Sigmoid colon (tissue), 7 donors: ENCODE results near the gene KCNIP1. TPM values are rescaled to one million over a fixed set of nuclear protein-coding genes. Genes with fewer than 3 reads are reported as not detected.

Source experiments
- DNase-seq: peaks from one replicate; pipeline ENCODE4 v3.0.0-alpha.2; 2019
- H3K27ac ChIP-seq, 4 donors: fragments of 200-600 bp; sonication (generic); one replicate each; pipeline ENCODE4 v1.5.1; 2016 to 2019; ENCODE audit warnings: mild to moderate bottlenecking in 1 of 4
- H3K27me3 ChIP-seq, 3 donors: fragments of 200-600 bp; sonication (generic); one replicate each; pipeline ENCODE4 v1.5.1; 2019; ENCODE audit warnings: mild to moderate bottlenecking in 1 of 3
- H3K36me3 ChIP-seq, 4 donors: fragments of 200-600 bp; sonication (generic); one replicate each; pipeline ENCODE4 v1.5.1; 2016 to 2019
- H3K4me1 ChIP-seq, 4 donors: fragments of 200-600 bp; sonication (generic); one replicate each; pipeline ENCODE4 v1.5.1; 2017 to 2019
- H3K4me3 ChIP-seq, 4 donors: fragments of 200-600 bp; sonication (generic); one replicate each; pipeline ENCODE4 v1.5.1; 2017 to 2019; ENCODE audit warnings: mild to moderate bottlenecking in 2 of 4, moderate library complexity in 1 of 4
- H3K9me3 ChIP-seq, 4 donors: fragments of 200-600 bp in 3 of 4; sonication (generic) in 3 of 4; one replicate each; pipeline versions ENCODE4 v1.5.1 to v1.6.1; 2013 to 2019
- CTCF ChIP-seq, 4 experiments: fragments of 450-650 bp in 3 of 4; fragments of 200-600 bp in 1 of 4; IDR thresholded peaks; one replicate each; pipeline ENCODE4 v1.5.1; 2016 to 2019; ENCODE audit warnings: antibody characterized with exemption in 4 of 4, mild to moderate bottlenecking in 3 of 4, moderate library complexity in 2 of 4
- EP300 ChIP-seq, 4 donors: sonication (generic); formaldehyde crosslinking; IDR thresholded peaks; one replicate each; pipeline ENCODE4 v1.6.1; 2017; ENCODE audit warnings: antibody characterized with exemption in 4 of 4
- POLR2A ChIP-seq, 2 donors: fragments of 450-650 bp; IDR thresholded peaks; one replicate each; pipeline ENCODE4 v1.6.1; 2016; ENCODE audit warnings: antibody characterized with exemption in 2 of 2, mild to moderate bottlenecking in 2 of 2, moderate library complexity in 2 of 2
- POLR2AphosphoS5 ChIP-seq, 4 donors: sonication (generic); formaldehyde crosslinking; IDR thresholded peaks; one replicate each; pipeline ENCODE4 v1.6.1; 2017; ENCODE audit warnings: antibody characterized with exemption in 4 of 4
- WGBS, 2 donors: extraction: QIAGEN DNeasy Blood & Tissue Kit; methylation state at CpG; one replicate each; pipeline ENCODE4 v1.1.7; 2013; 5-methylcytosine and 5-hydroxymethylcytosine counted together
- intact Hi-C: fragments of 100-400 bp; cut with DNase I; formaldehyde crosslinking; loops from one replicate; pipeline ENCODE4 v1.15.1; 2023
- polyA plus RNA-seq, 3 donors: library from polyadenylated mRNA; stranded (reverse); fragments of 200-250 nt; gene quantifications; one replicate each; pipeline ENCODE4 v1.2.3, GENCODE V29; 2013
- total RNA-seq, 4 donors: library from RNA; depleted of rRNA; stranded (reverse); fragments of >200 nt; gene quantifications; one replicate each; pipeline ENCODE4 v1.1.0, GENCODE V29; 2016
- donor health status: healthy with polysubstance abuse.
- donor health status: Bipolar disorder and iron deficiency.
- donor health status: healthy.

KCNIP1 gene
- total and polyA plus RNA-seq, 7 donors = 0.28 to 2.8 (median 1.1) TPM; not detected in 2

- H3K4me3 ChIP-seq = no peak overlapping the region
- no peaks in the 10 kb centered on the region for H3K4me1 ChIP-seq
- no peak for DNase-seq
- TF ChIP-seq EP300 (IDR thresholded peaks at IDR 0.05) (no peak), POLR2A (IDR thresholded peaks at IDR 0.05) (no peak), CTCF (IDR thresholded peaks at IDR 0.05) (no peak), POLR2AphosphoS5 (IDR thresholded peaks at IDR 0.05) (no peak)
- no peaks in the 10 kb centered on the region for H3K27me3 ChIP-seq
- no peaks in the 10 kb centered on the region for H3K9me3 ChIP-seq
- 86 to 89% methylated on average over 6 of the region's 6 CpGs for WGBS, 2 donors
- H3K27ac ChIP-seq = no peak overlapping the region
- no peaks in the 10 kb centered on the region for H3K36me3 ChIP-seq
- intact Hi-C loops = no loop called here
Measured at GRCh38 chr5:170589643-170590042, 85.8 kb downstream of the KCNIP1 start.

- Histone ChIP-seq H3K27me3 (no peaks in the 10 kb centered on the region), H3K9me3 (no peaks in the 10 kb centered on the region), H3K4me3 (no peak overlapping the region), H3K36me3 (no peaks in the 10 kb centered on the region), H3K4me1 (no peaks in the 10 kb centered on the region), H3K27ac (no peak overlapping the region)
- WGBS, 2 donors = 30 to 68% methylated on average over 3 of the region's 3 CpGs
- intact Hi-C loops = no loop called here
- no peak for TF ChIP-seq POLR2AphosphoS5 (IDR thresholded peaks at IDR 0.05)
- TF ChIP-seq EP300 (IDR thresholded peaks at IDR 0.05) = no peak
- no peak for TF ChIP-seq CTCF (IDR thresholded peaks at IDR 0.05)
- TF ChIP-seq POLR2A (IDR thresholded peaks at IDR 0.05) = no peak
- DNase-seq = peak; percentile 13
Measured at GRCh38 chr5:170590566-170590965, 86.7 kb downstream of the KCNIP1 start.

- Histone ChIP-seq H3K36me3 (no peaks in the 10 kb centered on the region), H3K4me1 (no peaks in the 10 kb centered on the region), H3K9me3 (no peaks in the 10 kb centered on the region), H3K4me3 (no peak overlapping the region), H3K27ac (no peak overlapping the region), H3K27me3 (no peaks in the 10 kb centered on the region)
- TF ChIP-seq EP300 (IDR thresholded peaks at IDR 0.05) (no peak), CTCF (IDR thresholded peaks at IDR 0.05) (no peak), POLR2AphosphoS5 (IDR thresholded peaks at IDR 0.05) (no peak), POLR2A (IDR thresholded peaks at IDR 0.05) (no peak)
- DNase-seq = peak; percentile 20
- intact Hi-C loops = no loop called here
- WGBS, 2 donors = 58 to 72% methylated on average over 5 of the region's 5 CpGs
Measured at GRCh38 chr5:170591054-170591453, 87.2 kb downstream of the KCNIP1 start.

GRCh38 chr5:170596482-170597044, 92.7 kb downstream of the KCNIP1 start:
- TF ChIP-seq POLR2A (IDR thresholded peaks at IDR 0.05) (no peak), POLR2AphosphoS5 (IDR thresholded peaks at IDR 0.05) (no peak), EP300 (IDR thresholded peaks at IDR 0.05) (no peak), CTCF (IDR thresholded peaks at IDR 0.05) (no peak)
- Histone ChIP-seq H3K9me3 (no peaks in the 10 kb centered on the region), H3K27ac (no peak overlapping the region), H3K4me3 (no peak overlapping the region), H3K27me3 (no peaks in the 10 kb centered on the region), H3K4me1 (peaks cover 0 to 12% (median 3%) of the 10 kb centered on the region in 4 donors), H3K36me3 (no peaks in the 10 kb centered on the region)
- peak; percentile 13 for DNase-seq
- intact Hi-C loops = no loop called here
- 72 to 92% methylated on average over 4 of the region's 4 CpGs for WGBS, 2 donors
